PFSK-1 (cell line): Measurements from ENCODE around the gene DISC1.

Experiments
- FOXP2 ChIP-seq: optimal IDR thresholded peaks from 2 replicates; pipeline ENCODE3; 2011; ENCODE audit warnings: borderline replicate concordance, control low read depth, inconsistent platforms; ENCODE audit not compliant: insufficient read depth; ENCODE audit errors: extremely low read length, extremely low read depth
- POLR2AphosphoS5 ChIP-seq: IDR thresholded peaks from 2 replicates; pipeline ENCODE4 v1.6.1; 2012; ENCODE audit warnings: low read depth, mild to moderate bottlenecking, control low read depth, low read length, moderate library complexity
- REST ChIP-seq, 2 experiments: IDR thresholded peaks; 2 replicates each; pipeline versions ENCODE4 v1.6.1 to v1.8.0; 2011 to 2012; ENCODE audit warnings: low read depth in 2 of 2, low read length in 2 of 2, control low read depth in 1 of 2, inconsistent platforms in 1 of 2, mild to moderate bottlenecking in 1 of 2, moderate library complexity in 1 of 2; ENCODE audit not compliant: insufficient read depth in 1 of 2
- SIN3A ChIP-seq: IDR thresholded peaks from 2 replicates; pipeline ENCODE4 v1.6.1; 2012; ENCODE audit warnings: mild to moderate bottlenecking, low read length, moderate library complexity, borderline replicate concordance; ENCODE audit not compliant: insufficient read depth
- TAF1 ChIP-seq: IDR thresholded peaks from 2 replicates; pipeline ENCODE4 v1.6.1; 2012; ENCODE audit warnings: low read length, control low read depth, borderline replicate concordance; ENCODE audit not compliant: insufficient read depth

Gene DISC1

GRCh38 chr1:231682779-231683178 lies 56.2 kb downstream of the DISC1 start:
- no peak for TF ChIP-seq POLR2AphosphoS5
- no peak for TF ChIP-seq REST (IDR thresholded peaks at IDR 0.05; ENCODE audit: insufficient read depth in 1 of 2, low read depth in 2 of 2, low read length in 2 of 2)
- no peak for TF ChIP-seq FOXP2
- TF ChIP-seq TAF1, result no peak
- TF ChIP-seq SIN3A, result no peak

GRCh38 chr1:231683439-231684165 lies 57.0 kb downstream of the DISC1 start:
- TF ChIP-seq POLR2AphosphoS5 (no peak), TAF1 (no peak), FOXP2 (no peak), SIN3A (no peak), REST (IDR thresholded peaks at IDR 0.05; ENCODE audit: insufficient read depth in 1 of 2, low read depth in 2 of 2, low read length in 2 of 2) (no peak)

- no peak for TF ChIP-seq SIN3A
- no peak for TF ChIP-seq TAF1
- TF ChIP-seq FOXP2, result no peak
- no peak for TF ChIP-seq REST (IDR thresholded peaks at IDR 0.05; ENCODE audit: insufficient read depth in 1 of 2, low read depth in 2 of 2, low read length in 2 of 2)
- no peak for TF ChIP-seq POLR2AphosphoS5
Measured at GRCh38 chr1:231684356-231685244, 58.0 kb downstream of the DISC1 start.

- TF ChIP-seq FOXP2 (no peak), SIN3A (no peak), REST (IDR thresholded peaks at IDR 0.05; ENCODE audit: insufficient read depth in 1 of 2, low read depth in 2 of 2, low read length in 2 of 2) (no peak), POLR2AphosphoS5 (no peak), TAF1 (no peak)
Measured at GRCh38 chr1:231686384-231686783, 59.8 kb downstream of the DISC1 start.
